ENCODE measurements around the gene ZNF580. TPM values are rescaled to one million over a fixed set of nuclear protein-coding genes. Genes with fewer than 3 reads are reported as not detected.

Gene ZNF580
- total and polyA plus RNA-seq, 2 of the 8 experiments (the other 6 are each of a cell fraction or from before 2014, with no cell fraction given) = 12.0 to 24.6 TPM

DNA sequence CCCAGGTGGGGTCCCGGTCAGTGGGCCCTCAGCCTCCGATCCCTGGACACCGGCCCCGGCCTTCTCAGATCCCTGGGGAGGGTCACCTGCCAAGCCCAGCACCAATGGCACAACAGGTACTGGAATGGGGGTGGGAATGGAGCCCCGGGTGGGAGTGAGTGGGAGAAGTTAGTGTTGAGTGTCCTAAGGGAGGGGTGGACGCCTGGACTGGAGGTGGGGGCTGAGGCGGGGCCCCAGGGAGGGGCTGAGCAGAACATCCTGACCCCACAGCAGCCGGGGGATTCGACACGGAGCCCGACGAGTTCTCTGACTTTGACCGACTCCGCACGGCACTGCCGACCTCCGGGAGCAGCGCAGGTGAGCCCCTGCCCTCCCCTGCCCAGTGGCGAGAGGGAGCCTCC is 51.9 kb downstream of the ZNF580 start:
- H3K4me1 ChIP-seq (replicated peaks in 1 of 4; ENCODE audit: control insufficient read depth in 3 of 4, insufficient read depth in 4 of 4, low read length in 3 of 4) = no peaks in the 10 kb centered on the region
- no peak overlapping the region for H4K91ac ChIP-seq (replicated peaks; ENCODE audit: insufficient read length, low read length)
- H2AK5ac ChIP-seq (ENCODE audit: low read depth, low read length) = no peak overlapping the region
- H3K56ac ChIP-seq (replicated peaks; ENCODE audit: insufficient read length, low read depth, low read length) = no peak overlapping the region
- H3K27me3 ChIP-seq (replicated peaks in 1 of 4; ENCODE audit: control insufficient read depth in 3 of 4, extremely low read depth in 1 of 4, insufficient read depth in 3 of 4, low read length in 3 of 4) = no peaks in the 10 kb centered on the region; a peak in 1 of 7 replicates
- no peak overlapping the region for H2BK12ac ChIP-seq (ENCODE audit: low read depth, low read length)
- no peak overlapping the region for H3K18ac ChIP-seq (ENCODE audit: extremely low read depth, low read length)
- no peak overlapping the region for H2BK15ac ChIP-seq (ENCODE audit: low read length)
- H4K5ac ChIP-seq (ENCODE audit: insufficient read length, low read depth, low read length) = no peak overlapping the region
- no peak overlapping the region for H3K23ac ChIP-seq (ENCODE audit: insufficient read length)
- no peak overlapping the region for H2AFZ ChIP-seq (ENCODE audit: low read length)
- H2BK120ac ChIP-seq (replicated peaks; ENCODE audit: low read depth, low read length) = no peak overlapping the region
- no peak overlapping the region for H3K9ac ChIP-seq (replicated peaks in 1 of 4; ENCODE audit: extremely low read depth in 1 of 4, low read depth in 3 of 4, low read length in 3 of 4)
- no peaks in the 10 kb centered on the region; a peak in 1 of 4 replicates for H3K79me2 ChIP-seq (ENCODE audit: control insufficient read depth in 1 of 2, insufficient read depth in 2 of 2, low read length in 2 of 2)
- H3K4me2 ChIP-seq (ENCODE audit: insufficient read depth in 1 of 2, low read depth in 2 of 2, low read length in 2 of 2) = no peak overlapping the region
- H3K36me3 ChIP-seq (ENCODE audit: control insufficient read depth in 2 of 4, insufficient read depth in 4 of 4, low read length in 3 of 4) = peaks cover 4 to 48% (median 23%) of the 10 kb centered on the region in 4 experiments; a peak in 7 of 8 replicates
- 90% methylated on average over 11 of the region's 19 CpGs; no CpG with 5 or more reads in 1 of the 2 experiments for WGBS, 2 experiments (ENCODE audit: extremely low coverage in 1 of 2, insufficient coverage in 1 of 2, insufficient read length in 1 of 2, insufficient replicate concordance in 2 of 2, low coverage in 1 of 2, low lambda C conversion rate in 2 of 2, missing lambda C conversion rate in 1 of 2)
- H2BK5ac ChIP-seq (ENCODE audit: low read depth, low read length) = no peak overlapping the region
- no peak overlapping the region for H3K4ac ChIP-seq (replicated peaks; ENCODE audit: insufficient read length, low read depth, low read length)
- ChIA-PET CTCF (ENCODE audit: partially characterized antibody) (interaction anchor here (0.6 to 3.2 kb wide), 2 partner anchors 11 to 1733 kb away, joined by 4 to 12 read pairs; no protein-coding TSS in a partner anchor), POLR2A (ENCODE audit: partially characterized antibody) (interaction anchor here (1.5 to 1.6 kb wide), 2 partner anchors 9 to 10 kb away, joined by 5 read pairs; no protein-coding TSS in a partner anchor)
- no peak for DNase-seq (ENCODE audit: low read depth in 1 of 2, low spot score in 2 of 2)
- H3K14ac ChIP-seq (ENCODE audit: insufficient read length) = no peak overlapping the region
- H3K27ac ChIP-seq (ENCODE audit: low read depth, low read length) = no peak overlapping the region
- H3K4me3 ChIP-seq (ENCODE audit: extremely low read depth in 1 of 4, insufficient read depth in 2 of 4, low read depth in 3 of 4, low read length in 4 of 4) = no peak overlapping the region
- peaks cover 3% of the 10 kb centered on the region for H3K79me1 ChIP-seq (ENCODE audit: low read depth, low read length)
- no peaks in the 10 kb centered on the region for H3K23me2 ChIP-seq (ENCODE audit: low read depth, low read length)
- no peak overlapping the region for H2BK20ac ChIP-seq (ENCODE audit: low read length)
- no peak for FAIRE-seq
- H4K8ac ChIP-seq (ENCODE audit: extremely low read depth, insufficient read depth, low read length) = no peak overlapping the region
- peaks cover 0 to 18% of the 10 kb centered on the region in 2 experiments for H4K20me1 ChIP-seq (replicated peaks in 1 of 2; ENCODE audit: control insufficient read depth in 1 of 2, insufficient read depth in 2 of 2, low read length in 2 of 2)
- no peaks in the 10 kb centered on the region for H3K9me3 ChIP-seq (ENCODE audit: insufficient read depth in 2 of 2, low read depth in 1 of 2, low read length in 1 of 2)
- no peak for TF ChIP-seq FOSL1 (IDR thresholded peaks at IDR 0.05; ENCODE audit: insufficient read depth, low read depth, low read length)
- no peak for TF ChIP-seq MAFK (IDR thresholded peaks at IDR 0.05; ENCODE audit: low read depth, low read length)
- TF ChIP-seq RNF2 (IDR thresholded peaks at IDR 0.05; ENCODE audit: borderline replicate concordance, low read depth, low read length, missing control alignments, poor library complexity, severe bottlenecking) = no peak
- no peak for TF ChIP-seq BACH1 (IDR thresholded peaks at IDR 0.05; ENCODE audit: low read length)
- no peak for TF ChIP-seq CHD1 (IDR thresholded peaks at IDR 0.05; ENCODE audit: low read depth, low read length)
- no peak for TF ChIP-seq HDAC6 (IDR thresholded peaks at IDR 0.05; ENCODE audit: low read depth, low read length)
- no peak for TF ChIP-seq POU5F1 (IDR thresholded peaks at IDR 0.05; ENCODE audit: low read depth, low read length)
- no peak for TF ChIP-seq POLR2AphosphoS5 (IDR thresholded peaks at IDR 0.05; ENCODE audit: low read depth, low read length)
- no peak for TF ChIP-seq TBP (IDR thresholded peaks at IDR 0.05; ENCODE audit: low read depth, low read length)
- TF ChIP-seq SAP30 (IDR thresholded peaks at IDR 0.05; ENCODE audit: insufficient read depth, insufficient replicate concordance, low read length) = no peak
- no peak for TF ChIP-seq SIRT6 (IDR thresholded peaks at IDR 0.05; ENCODE audit: low read length)
- no peak for TF ChIP-seq YY1 (IDR thresholded peaks at IDR 0.05; ENCODE audit: low read depth, low read length)
- no peak for TF ChIP-seq KDM5A (IDR thresholded peaks at IDR 0.05; ENCODE audit: low read length)
- TF ChIP-seq SIN3A (conservative IDR thresholded peaks at IDR 0.05 in 1 of 2, IDR thresholded peaks at IDR 0.05 in 1 of 2; ENCODE audit: low read depth in 1 of 2, low read length in 2 of 2) = no peak
- no peak for TF ChIP-seq SP1 (IDR thresholded peaks at IDR 0.05; ENCODE audit: low read depth, low read length)

All from H1 (cell line).